CD4-positive, alpha-beta T cell (primary cell): ENCODE measurements around the gene GAPDHS. TPM values are rescaled to one million over a fixed set of nuclear protein-coding genes. Genes with fewer than 3 reads are reported as not detected.
A peak's percentile ranks its signal among the peaks of the same experiment; 100 is the strongest.

Experiments used
- ATAC-seq: fragments of 200-7000 bp; cut with Tn5 transposase; one replicate; pipeline ENCODE4 v1.10.0; 2022; ENCODE audit warnings: mild to moderate bottlenecking; ENCODE audit not compliant: poor library complexity
- CTCF ChIA-PET: fragments of 350-600 bp; sonication (Branson Sonifier 250); formaldehyde crosslinking; loops from one replicate; lab custom pipeline; 2021; ENCODE audit warnings: antibody characterized with exemption, inconsistent platforms; lab: Charles Lee
- POLR2A ChIA-PET: fragments of 350-600 bp; sonication (Branson Sonifier 250); formaldehyde crosslinking; loops from one replicate; lab custom pipeline; 2021; ENCODE audit warnings: antibody characterized with exemption, inconsistent platforms; lab: Charles Lee
- DNase-seq, 14 experiments: peaks; one replicate each; pipeline ENCODE4 v3.0.0-alpha.2; 2013 to 2020; ENCODE audit warnings: mixed read lengths in 2 of 14
- H3K27ac ChIP-seq, 2 donors: one replicate each; pipeline versions ENCODE4 v1.5.1 to v1.7.0; 2013; ENCODE audit warnings: low read length in 2 of 2, low read depth in 1 of 2, mild to moderate bottlenecking in 1 of 2
- H3K27me3 ChIP-seq, 2 experiments: 1 replicate in 1 of 2; 2 replicates in 1 of 2; pipeline versions ENCODE4 v1.6.1 to v1.7.0; 2013; ENCODE audit warnings: low read length in 2 of 2, control low read depth in 1 of 2, mild to moderate bottlenecking in 1 of 2, moderate library complexity in 1 of 2; ENCODE audit not compliant: insufficient read depth in 2 of 2, control insufficient read depth in 1 of 2
- H3K36me3 ChIP-seq: one replicate; pipeline ENCODE4 v1.6.1; 2013; ENCODE audit warnings: low read length, control low read depth; ENCODE audit not compliant: insufficient read depth
- H3K4me1 ChIP-seq: one replicate; pipeline ENCODE4 v1.6.1; 2013; ENCODE audit warnings: low read length, control low read depth; ENCODE audit not compliant: insufficient read depth
- H3K4me3 ChIP-seq: one replicate; pipeline ENCODE4 v1.5.1; 2013; ENCODE audit warnings: mild to moderate bottlenecking, low read length, moderate library complexity
- H3K9me3 ChIP-seq, 2 experiments: 1 replicate in 1 of 2; 2 replicates in 1 of 2; pipeline versions ENCODE4 v1.6.1 to v1.7.0; 2013; ENCODE audit warnings: low read length in 2 of 2, mild to moderate bottlenecking in 2 of 2, control low read depth in 1 of 2, moderate library complexity in 1 of 2; ENCODE audit not compliant: control insufficient read depth in 1 of 2, insufficient read depth in 1 of 2
- H3K27ac Mint-ChIP-seq: one replicate; pipeline ENCODE4 v1.8.0; 2020; ENCODE audit warnings: mixed read lengths
- H3K27me3 Mint-ChIP-seq: one replicate; pipeline ENCODE4 v1.8.0; 2021; ENCODE audit warnings: mixed read lengths
- H3K36me3 Mint-ChIP-seq: one replicate; pipeline ENCODE4 v1.8.0; 2021; ENCODE audit warnings: low read depth, mixed read lengths
- H3K4me1 Mint-ChIP-seq: one replicate; pipeline ENCODE4 v1.8.0; 2021; ENCODE audit warnings: low read depth, mixed read lengths
- H3K4me3 Mint-ChIP-seq: one replicate; pipeline ENCODE4 v1.8.0; 2020; ENCODE audit warnings: mild to moderate bottlenecking, mixed read lengths
- H3K9me3 Mint-ChIP-seq: one replicate; pipeline ENCODE4 v1.8.0; 2020; ENCODE audit warnings: mixed read lengths
- intact Hi-C, 2 experiments: fragments of 100-400 bp; cut with DNase I in 1 of 2; cut with micrococcal nuclease in 1 of 2; formaldehyde crosslinking; loops; one replicate each; pipeline versions ENCODE4 v1.15.1 to v1.9.0; 2023 to 2025; cut with DNase I, micrococcal nuclease
- total RNA-seq, 174 experiments: library from RNA in 2 of 174; stranded (reverse) in 2 of 174; gene quantifications; one replicate each; pipeline ENCODE4 v1.2.3 and lab custom pipeline; 2021 to 2026
- TF ChIP-seq, protein P1 (sequence below): fragments of 200-600 bp; IDR thresholded peaks from one replicate; pipeline ENCODE4 v1.8.0; 2022; ENCODE audit warnings: antibody characterized with exemption, mild to moderate bottlenecking

Gene GAPDHS
- total RNA-seq, 2 experiments from 2014 or later, result not detected

DNA sequence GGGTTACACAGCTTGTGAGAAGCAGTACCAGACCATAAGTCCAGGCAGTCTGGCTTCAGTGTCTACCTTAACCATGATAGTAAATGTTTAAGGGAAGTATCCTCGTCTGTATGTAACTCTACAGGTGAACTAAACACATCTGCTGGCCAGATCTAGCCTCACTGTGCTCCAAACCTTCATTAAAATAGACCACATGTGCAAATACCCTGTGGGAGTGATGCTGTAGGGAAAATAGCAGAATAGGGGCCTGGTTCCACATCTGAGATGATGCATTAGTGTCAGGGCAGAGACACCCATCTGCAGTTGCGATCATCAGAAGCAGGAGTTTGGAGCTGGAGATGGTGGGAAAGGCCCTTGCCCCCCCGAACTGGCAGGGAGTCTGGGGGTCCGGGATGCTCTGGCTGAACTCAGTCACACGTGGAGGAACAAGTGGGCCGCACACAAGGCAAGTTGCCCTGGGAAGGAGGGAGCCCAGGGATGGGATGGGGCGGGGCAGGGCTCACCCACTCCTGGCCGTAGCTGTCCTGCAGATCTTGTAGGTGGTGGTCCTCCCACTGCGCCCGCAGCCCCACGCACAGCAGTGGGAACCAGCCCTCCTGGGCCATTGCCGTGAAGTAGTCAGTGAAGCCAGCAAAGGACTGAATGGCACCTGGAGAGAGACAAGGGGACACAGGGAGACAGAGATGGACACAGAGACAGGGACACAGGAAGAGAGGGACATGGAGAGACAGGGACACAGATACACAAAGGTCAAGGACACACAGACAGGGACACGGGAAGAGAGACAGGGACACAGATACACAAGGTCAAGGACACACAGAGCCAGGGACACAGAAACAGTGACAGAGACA lies 19.5 kb downstream of the GAPDHS start:
- Mint-ChIP-seq H3K4me3 (no peak overlapping the region), H3K27me3 (peaks cover 12% of the 10 kb centered on the region), H3K36me3 (peaks cover 13% of the 10 kb centered on the region), H3K9me3 (no peaks in the 10 kb centered on the region), H3K4me1 (peaks cover 14% of the 10 kb centered on the region), H3K27ac (no peak overlapping the region)
- ATAC-seq (no peak), DNase-seq (peak in 1 of 14 experiments; percentile 11)
- Histone ChIP-seq H3K27me3 (no peaks in the 10 kb centered on the region), H3K27ac (no peak overlapping the region), H3K9me3 (no peaks in the 10 kb centered on the region), H3K4me1 (peaks cover 9% of the 10 kb centered on the region), H3K36me3 (peaks cover 2% of the 10 kb centered on the region), H3K4me3 (no peak overlapping the region)
- intact Hi-C loops, result no loop called here
- TF ChIP-seq, protein P1, sequence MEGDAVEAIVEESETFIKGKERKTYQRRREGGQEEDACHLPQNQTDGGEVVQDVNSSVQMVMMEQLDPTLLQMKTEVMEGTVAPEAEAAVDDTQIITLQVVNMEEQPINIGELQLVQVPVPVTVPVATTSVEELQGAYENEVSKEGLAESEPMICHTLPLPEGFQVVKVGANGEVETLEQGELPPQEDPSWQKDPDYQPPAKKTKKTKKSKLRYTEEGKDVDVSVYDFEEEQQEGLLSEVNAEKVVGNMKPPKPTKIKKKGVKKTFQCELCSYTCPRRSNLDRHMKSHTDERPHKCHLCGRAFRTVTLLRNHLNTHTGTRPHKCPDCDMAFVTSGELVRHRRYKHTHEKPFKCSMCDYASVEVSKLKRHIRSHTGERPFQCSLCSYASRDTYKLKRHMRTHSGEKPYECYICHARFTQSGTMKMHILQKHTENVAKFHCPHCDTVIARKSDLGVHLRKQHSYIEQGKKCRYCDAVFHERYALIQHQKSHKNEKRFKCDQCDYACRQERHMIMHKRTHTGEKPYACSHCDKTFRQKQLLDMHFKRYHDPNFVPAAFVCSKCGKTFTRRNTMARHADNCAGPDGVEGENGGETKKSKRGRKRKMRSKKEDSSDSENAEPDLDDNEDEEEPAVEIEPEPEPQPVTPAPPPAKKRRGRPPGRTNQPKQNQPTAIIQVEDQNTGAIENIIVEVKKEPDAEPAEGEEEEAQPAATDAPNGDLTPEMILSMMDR, result no peak
- CTCF ChIA-PET, result no interaction called here
- POLR2A ChIA-PET, result no interaction called here

DNA sequence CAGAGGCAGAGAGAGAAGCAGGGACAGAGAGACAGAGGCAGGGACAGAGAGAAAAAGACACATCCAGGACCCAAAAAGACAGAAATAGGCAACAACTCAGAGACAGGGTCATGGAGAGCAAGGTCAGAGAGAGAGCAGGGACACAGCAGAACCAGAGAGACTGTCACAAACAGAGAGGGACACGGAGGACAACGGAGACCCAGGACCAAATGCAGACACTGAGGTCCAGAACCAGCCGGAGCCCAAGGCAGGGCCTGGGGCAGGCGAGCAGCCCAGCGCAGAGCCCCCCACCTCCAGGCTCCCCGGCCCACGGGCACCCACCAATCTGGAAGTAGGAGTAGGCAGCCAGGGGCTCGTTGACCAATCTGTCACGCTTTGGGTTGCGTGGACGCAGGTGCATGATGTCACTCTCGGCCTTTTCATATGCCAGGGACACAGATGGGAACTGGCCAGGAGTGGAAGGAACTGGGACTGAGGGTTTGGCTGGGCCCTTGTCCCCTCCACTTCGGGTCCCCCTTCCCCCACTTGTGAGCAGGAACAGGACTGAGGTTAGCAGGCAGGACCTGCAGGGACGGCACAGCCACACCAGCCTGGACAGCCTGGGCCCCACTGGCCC lies 20.2 kb downstream of the GAPDHS start:
- POLR2A ChIA-PET, result no interaction called here
- DNase-seq, result peak in 1 of 14 experiments; percentile 10

DNA sequence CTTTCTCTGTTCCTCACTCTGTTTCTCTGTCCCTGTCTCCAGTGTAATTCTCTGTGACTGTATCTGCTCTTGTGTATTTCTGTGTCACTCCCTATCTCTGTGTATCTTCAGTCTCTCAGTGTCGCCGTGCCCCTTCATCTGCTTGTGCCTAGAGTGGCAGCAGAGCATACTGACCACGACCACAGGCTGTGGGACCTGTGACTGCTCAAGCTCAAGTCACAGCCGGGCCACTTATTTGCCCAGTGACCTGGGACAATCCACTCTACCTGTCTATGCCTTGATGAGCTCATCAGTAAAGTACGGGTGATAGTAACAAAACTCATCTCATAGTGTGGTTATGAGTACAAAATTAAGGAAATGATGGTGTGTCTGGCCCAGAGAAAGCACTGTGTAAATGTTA lies 20.8 kb downstream of the GAPDHS start:
- Histone ChIP-seq H3K27me3 (peaks cover 7 to 11% of the 10 kb centered on the region in 2 experiments), H3K4me3 (no peak overlapping the region), H3K4me1 (peaks cover 20% of the 10 kb centered on the region), H3K27ac (no peak overlapping the region), H3K9me3 (peaks cover 0 to 8% of the 10 kb centered on the region in 2 experiments), H3K36me3 (peaks cover 2% of the 10 kb centered on the region)
- Mint-ChIP-seq H3K27ac (no peak overlapping the region), H3K4me3 (no peak overlapping the region), H3K4me1 (peaks cover 13% of the 10 kb centered on the region), H3K36me3 (peaks cover 8% of the 10 kb centered on the region), H3K27me3 (peaks cover 20% of the 10 kb centered on the region), H3K9me3 (no peaks in the 10 kb centered on the region)
- TF ChIP-seq, protein P1, result no peak
- intact Hi-C loops, result no loop called here
- CTCF ChIA-PET, result no interaction called here
- POLR2A ChIA-PET, result no interaction called here
- ATAC-seq, result no peak
- no peak for DNase-seq

More for the DNA sequence above, 20.2 kb downstream of the GAPDHS start:
- Mint-ChIP-seq H3K4me3 (no peak overlapping the region), H3K27me3 (peaks cover 15% of the 10 kb centered on the region), H3K4me1 (peaks cover 12% of the 10 kb centered on the region), H3K9me3 (no peaks in the 10 kb centered on the region), H3K36me3 (peaks cover 10% of the 10 kb centered on the region), H3K27ac (no peak overlapping the region)
- intact Hi-C loops, result no loop called here
- CTCF ChIA-PET, result no interaction called here
- peaks cover 2% of the 10 kb centered on the region for H3K36me3 ChIP-seq
- no peak overlapping the region for H3K4me3 ChIP-seq
- H3K27ac ChIP-seq, result no peak overlapping the region
- peaks cover 16% of the 10 kb centered on the region for H3K4me1 ChIP-seq
- TF ChIP-seq, protein P1, result no peak
- ATAC-seq, result no peak
- H3K27me3 ChIP-seq, result peaks cover 1 to 5% of the 10 kb centered on the region in 2 experiments
- H3K9me3 ChIP-seq, result peaks cover 0 to 3% of the 10 kb centered on the region in 2 experiments
